Calu3 (cell line): ENCODE results near the gene YIF1A. TPM values are rescaled to one million over a fixed set of nuclear protein-coding genes. Genes with fewer than 3 reads are reported as not detected.

Experiments
- BruUV-seq: library from RNA; stranded (reverse); fragments of 400-500 nt; replicated peaks from 2 replicates; lab custom pipeline; 2021; lab: Mats Ljungman, UMichigan
- CTCF ChIA-PET: fragments of 300-600 bp; sonication (Branson Sonifier 250); formaldehyde crosslinking; loops from one replicate; lab custom pipeline; 2022; ENCODE audit warnings: antibody characterized with exemption; lab: Charles Lee
- DNase-seq: peaks from one replicate; pipeline ENCODE4 v3.0.0; 2022
- H3K27ac Mint-ChIP-seq: one replicate; pipeline ENCODE4 v1.8.0; 2022; ENCODE audit warnings: mixed read lengths; ENCODE audit not compliant: unreplicated experiment
- H3K27me3 Mint-ChIP-seq: one replicate; pipeline ENCODE4 v1.8.0; 2022; ENCODE audit warnings: mixed read lengths; ENCODE audit not compliant: unreplicated experiment
- H3K36me3 Mint-ChIP-seq: one replicate; pipeline ENCODE4 v1.8.0; 2022; ENCODE audit warnings: mild to moderate bottlenecking, moderate library complexity, mixed read lengths; ENCODE audit not compliant: insufficient read depth, unreplicated experiment
- H3K4me1 Mint-ChIP-seq: one replicate; pipeline ENCODE4 v1.8.0; 2022; ENCODE audit warnings: mild to moderate bottlenecking, low read depth, mixed read lengths; ENCODE audit not compliant: unreplicated experiment
- H3K4me3 Mint-ChIP-seq: one replicate; pipeline ENCODE4 v1.8.0; 2022; ENCODE audit warnings: mild to moderate bottlenecking, low read depth, moderate library complexity, mixed read lengths; ENCODE audit not compliant: unreplicated experiment
- H3K9me3 Mint-ChIP-seq: one replicate; pipeline ENCODE4 v1.8.0; 2022; ENCODE audit warnings: low read depth, mixed read lengths; ENCODE audit not compliant: unreplicated experiment
- CTCF ChIP-seq: fragments of 200-600 bp; IDR thresholded peaks from one replicate; pipeline ENCODE4 v1.8.0; 2022; ENCODE audit warnings: antibody characterized with exemption; ENCODE audit not compliant: unreplicated experiment
- intact Hi-C: fragments of 100-400 bp; cut with micrococcal nuclease; formaldehyde crosslinking; loops from one replicate; pipeline ENCODE4 v1.10.0; 2022; ENCODE audit not compliant: unreplicated experiment
- total RNA-seq: library from RNA; stranded (reverse); gene quantifications from 2 replicates; pipeline ENCODE4 v1.2.3, GENCODE V29; 2022

Gene YIF1A
- total RNA-seq, 1 experiment from 2014 or later: 98.8 TPM

GRCh38 chr11:66235141-66235540 lies 53.8 kb downstream of the YIF1A start:
- Mint-ChIP-seq H3K4me3 (no peak overlapping the region), H3K36me3 (peaks cover 14% of the 10 kb centered on the region), H3K9me3 (no peaks in the 10 kb centered on the region), H3K27ac (no peak overlapping the region), H3K27me3 (no peaks in the 10 kb centered on the region), H3K4me1 (no peaks in the 10 kb centered on the region)
- intact Hi-C loops: no loop called here
- DNase-seq: no peak
- BruUV-seq: no TSS peak
- TF ChIP-seq CTCF: no peak
- CTCF ChIA-PET: no interaction called here

Other genes starting within 250 kb of the YIF1A start
- not detected in 2 replicates for gene GAL3ST3, start 240.0 kb downstream of the YIF1A start, total RNA-seq
- gene SF3B2, start 236.8 kb downstream of the YIF1A start, total RNA-seq: 167 and 173 TPM in 2 replicates
- gene PACS1, start 218.9 kb downstream of the YIF1A start, total RNA-seq: 44.7 and 47.9 TPM in 2 replicates
- 41.7 and 46.7 TPM in 2 replicates for gene KLC2, start 31.4 kb downstream of the YIF1A start, total RNA-seq
- gene RAB1B, start 20.5 kb downstream of the YIF1A start, total RNA-seq: 144 and 146 TPM in 2 replicates
- 2.9 and 3.5 TPM in 2 replicates for gene CNIH2, start 11.0 kb downstream of the YIF1A start, total RNA-seq
- gene TMEM151A, start 2.8 kb upstream of the YIF1A start, total RNA-seq: 1.4 and 3.0 TPM in 2 replicates
- not detected in 2 replicates for gene CD248, start 27.9 kb upstream of the YIF1A start, total RNA-seq
- gene RIN1, start 47.3 kb upstream of the YIF1A start, total RNA-seq: 17.6 and 23.7 TPM in 2 replicates
- 48.1 and 51.0 TPM in 2 replicates for gene BRMS1, start 56.0 kb upstream of the YIF1A start, total RNA-seq
- gene B4GAT1, start 58.5 kb upstream of the YIF1A start, total RNA-seq: 11.8 and 12.2 TPM in 2 replicates
- 37.7 and 40.4 TPM in 2 replicates for gene SLC29A2, start 82.6 kb upstream of the YIF1A start, total RNA-seq
- not detected in 2 replicates for gene NPAS4, start 131.9 kb upstream of the YIF1A start, total RNA-seq
- 76.1 and 79.6 TPM in 2 replicates for gene MRPL11, start 149.7 kb upstream of the YIF1A start, total RNA-seq
- gene PELI3, start 177.8 kb upstream of the YIF1A start, total RNA-seq: 7.6 and 8.1 TPM in 2 replicates
- gene DPP3, start 191.3 kb upstream of the YIF1A start, total RNA-seq: 57.4 and 58.0 TPM in 2 replicates
- gene BBS1, start 221.5 kb upstream of the YIF1A start, total RNA-seq: 32.2 and 38.2 TPM in 2 replicates